Activated CD4-positive, alpha-beta T cell treated with anti-CD3 and anti-CD28 coated beads, Interleukin-2, amount 50 U/mL, for 4 hours (primary cell): ENCODE measurements around the gene CBX2.

Source experiments
- DNase-seq, 2 experiments: peaks; one replicate each; pipeline ENCODE4 v3.0.0-alpha.2; 2020

CBX2 gene

GRCh38 chr17:79832218-79833109, 54.5 kb downstream of the CBX2 start:
- DNase-seq, result no peak

- no peak for DNase-seq
Measured at GRCh38 chr17:79833110-79833450, 55.1 kb downstream of the CBX2 start.

- DNase-seq, result no peak
Measured at GRCh38 chr17:79833744-79834564, 56.0 kb downstream of the CBX2 start.

- DNase-seq, result peak in 1 of 2 experiments; percentile 43
Measured at GRCh38 chr17:79834565-79835469, 56.9 kb downstream of the CBX2 start.

GRCh38 chr17:79835470-79835899, 57.5 kb downstream of the CBX2 start:
- DNase-seq, result no peak

- DNase-seq, result no peak
Measured at GRCh38 chr17:79835953-79836509, 58.1 kb downstream of the CBX2 start.

- DNase-seq, result no peak
Measured at GRCh38 chr17:79836510-79836971, 58.6 kb downstream of the CBX2 start.

- DNase-seq, result no peak
Measured at GRCh38 chr17:79836972-79837887, 59.3 kb downstream of the CBX2 start.
